ENCODE data around the gene PTPN6.

Gene PTPN6

DNA sequence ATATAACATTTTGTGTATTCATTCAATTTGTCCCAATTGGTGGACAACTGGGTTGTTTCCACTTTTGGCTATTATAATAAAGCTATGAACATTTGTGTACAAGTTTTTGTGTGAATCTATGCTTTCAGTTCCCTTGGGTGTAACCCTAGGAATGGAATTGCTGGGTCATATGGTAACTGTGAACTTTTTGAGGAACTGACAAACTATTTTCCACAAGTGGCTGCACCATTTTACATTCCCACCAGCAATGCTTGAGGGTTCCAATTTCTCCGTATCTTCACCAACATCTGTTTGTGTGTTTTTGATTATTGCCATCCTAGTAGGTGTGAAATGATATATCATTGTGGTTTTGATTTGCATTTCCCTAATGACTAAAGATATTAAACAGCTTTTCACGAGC, 54.2 kb downstream of the PTPN6 start:
- Histone ChIP-seq H3K4me3 (no peak overlapping the region), H4K20me1 (peaks cover 0 to 21% (median 4%) of the 10 kb centered on the region in 11 experiments; a peak in 5 of 22 replicates)

GRCh38 chr12:7006639-7007038, 55.5 kb downstream of the PTPN6 start:
- peak overlapping the region in 5 of 11 experiments; percentile 63 to 82 (median 77); a peak in 9 of 22 replicates for H3K4me2 ChIP-seq
- peaks cover 11 to 96% (median 34%) of the 10 kb centered on the region in 10 experiments for H3K4me1 ChIP-seq
- peak overlapping the region in 3 of 11 experiments; percentile 43 to 68 (median 47); a peak in 2 of 22 replicates for H3K27ac ChIP-seq
- peaks cover 14 to 100% (median 71%) of the 10 kb centered on the region in 11 experiments; a peak in 21 of 22 replicates for H3K36me3 ChIP-seq
- no peaks in the 10 kb centered on the region for H3K27me3 ChIP-seq
- H3K9me3 ChIP-seq (replicated peaks in 1 of 11): no peaks in the 10 kb centered on the region
- TF ChIP-seq Cebpa-rat (IDR thresholded peaks at IDR 0.05): no peak
- H3K4me3 ChIP-seq: no peak overlapping the region
- peaks cover 0 to 26% (median 4%) of the 10 kb centered on the region in 11 experiments; a peak in 6 of 22 replicates for H4K20me1 ChIP-seq
- H3K9ac ChIP-seq: no peak overlapping the region

More for the DNA sequence above, 54.2 kb downstream of the PTPN6 start:
- no peak for TF ChIP-seq Cebpa-rat (IDR thresholded peaks at IDR 0.05)
- Histone ChIP-seq H3K27me3 (no peaks in the 10 kb centered on the region), H3K4me2 (peak overlapping the region in 5 of 11 experiments; percentile 0 to 78 (median 63); a peak in 8 of 22 replicates), H3K27ac (peak overlapping the region in 4 of 11 experiments; percentile 38 to 68 (median 45); a peak in 6 of 22 replicates), H3K9ac (no peak overlapping the region), H3K9me3 (replicated peaks in 1 of 11) (no peaks in the 10 kb centered on the region), H3K36me3 (peaks cover 6 to 98% (median 64%) of the 10 kb centered on the region in 11 experiments; a peak in 21 of 22 replicates), H3K4me1 (peaks cover 11 to 90% (median 34%) of the 10 kb centered on the region in 10 experiments)

GRCh38 chr12:7008864-7009263, 57.7 kb downstream of the PTPN6 start:
- Histone ChIP-seq H3K27ac (peak overlapping the region in 6 of 11 experiments; percentile 6 to 60 (median 52); a peak in 7 of 22 replicates), H3K27me3 (no peaks in the 10 kb centered on the region), H3K9me3 (replicated peaks in 1 of 11) (no peaks in the 10 kb centered on the region), H3K4me3 (no peak overlapping the region), H3K36me3 (peaks cover 32 to 100% (median 78%) of the 10 kb centered on the region in 11 experiments), H3K4me2 (peak overlapping the region in 6 of 11 experiments; percentile 63 to 82 (median 76); a peak in 12 of 22 replicates), H3K4me1 (peaks cover 11 to 95% (median 34%) of the 10 kb centered on the region in 10 experiments), H4K20me1 (peaks cover 0 to 26% (median 7%) of the 10 kb centered on the region in 11 experiments; a peak in 12 of 22 replicates), H3K9ac (no peak overlapping the region; a peak in 1 of 22 replicates)
- TF ChIP-seq Cebpa-rat (IDR thresholded peaks at IDR 0.05): no peak

- Histone ChIP-seq H4K20me1 (peaks cover 0 to 33% (median 10%) of the 10 kb centered on the region in 11 experiments; a peak in 12 of 22 replicates), H3K4me3 (no peak overlapping the region), H3K36me3 (peaks cover 38 to 100% (median 80%) of the 10 kb centered on the region in 11 experiments), H3K9me3 (replicated peaks in 1 of 11) (no peaks in the 10 kb centered on the region), H3K4me2 (peak overlapping the region in 5 of 11 experiments; percentile 63 to 82 (median 77); a peak in 8 of 22 replicates), H3K4me1 (peaks cover 11 to 95% (median 34%) of the 10 kb centered on the region in 10 experiments), H3K27me3 (no peaks in the 10 kb centered on the region), H3K9ac (no peak overlapping the region), H3K27ac (peak overlapping the region in 1 of 11 experiments; percentile 60; a peak in 3 of 22 replicates)
- TF ChIP-seq Cebpa-rat (IDR thresholded peaks at IDR 0.05): no peak
Observed at GRCh38 chr12:7009512-7009911, 58.4 kb downstream of the PTPN6 start.
